PFSK-1 (cell line): ENCODE results near the gene C8G.

Experiments used
- POLR2AphosphoS5 ChIP-seq: IDR thresholded peaks from 2 replicates; pipeline ENCODE4 v1.6.1; 2012; ENCODE audit warnings: low read depth, mild to moderate bottlenecking, control low read depth, low read length, moderate library complexity
- SIN3A ChIP-seq: IDR thresholded peaks from 2 replicates; pipeline ENCODE4 v1.6.1; 2012; ENCODE audit warnings: mild to moderate bottlenecking, low read length, moderate library complexity, borderline replicate concordance; ENCODE audit not compliant: insufficient read depth
- TAF1 ChIP-seq: IDR thresholded peaks from 2 replicates; pipeline ENCODE4 v1.6.1; 2012; ENCODE audit warnings: low read length, control low read depth, borderline replicate concordance; ENCODE audit not compliant: insufficient read depth
- TF ChIP-seq, protein P1 (sequence below), 2 experiments: IDR thresholded peaks; 2 replicates each; pipeline versions ENCODE4 v1.6.1 to v1.8.0; 2011 to 2012; ENCODE audit warnings: low read depth in 2 of 2, low read length in 2 of 2, control low read depth in 1 of 2, inconsistent platforms in 1 of 2, mild to moderate bottlenecking in 1 of 2, moderate library complexity in 1 of 2; ENCODE audit not compliant: insufficient read depth in 1 of 2

DNA sequence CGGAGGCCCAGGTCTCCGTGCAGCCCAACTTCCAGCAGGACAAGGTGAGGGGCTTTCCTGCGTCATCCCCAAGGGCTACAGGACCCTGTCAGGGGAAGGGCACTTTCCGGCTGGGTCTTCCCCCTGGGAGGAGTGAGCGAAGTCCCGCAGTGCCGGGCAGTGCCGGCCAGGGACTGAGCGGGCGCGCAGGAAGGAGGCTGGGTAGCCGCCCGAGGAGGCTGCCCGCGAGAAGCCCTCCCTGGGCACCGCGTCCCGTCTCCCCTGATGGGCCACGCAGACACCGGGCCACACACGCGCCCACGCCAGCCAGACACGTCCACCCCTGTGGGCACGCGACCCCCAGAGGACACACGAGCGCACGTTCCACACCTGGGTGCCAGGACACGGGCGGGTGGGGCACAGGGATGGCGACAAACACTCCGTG is 32.6 kb downstream of the C8G start:
- no peak for TF ChIP-seq POLR2AphosphoS5
- TF ChIP-seq, protein P1, sequence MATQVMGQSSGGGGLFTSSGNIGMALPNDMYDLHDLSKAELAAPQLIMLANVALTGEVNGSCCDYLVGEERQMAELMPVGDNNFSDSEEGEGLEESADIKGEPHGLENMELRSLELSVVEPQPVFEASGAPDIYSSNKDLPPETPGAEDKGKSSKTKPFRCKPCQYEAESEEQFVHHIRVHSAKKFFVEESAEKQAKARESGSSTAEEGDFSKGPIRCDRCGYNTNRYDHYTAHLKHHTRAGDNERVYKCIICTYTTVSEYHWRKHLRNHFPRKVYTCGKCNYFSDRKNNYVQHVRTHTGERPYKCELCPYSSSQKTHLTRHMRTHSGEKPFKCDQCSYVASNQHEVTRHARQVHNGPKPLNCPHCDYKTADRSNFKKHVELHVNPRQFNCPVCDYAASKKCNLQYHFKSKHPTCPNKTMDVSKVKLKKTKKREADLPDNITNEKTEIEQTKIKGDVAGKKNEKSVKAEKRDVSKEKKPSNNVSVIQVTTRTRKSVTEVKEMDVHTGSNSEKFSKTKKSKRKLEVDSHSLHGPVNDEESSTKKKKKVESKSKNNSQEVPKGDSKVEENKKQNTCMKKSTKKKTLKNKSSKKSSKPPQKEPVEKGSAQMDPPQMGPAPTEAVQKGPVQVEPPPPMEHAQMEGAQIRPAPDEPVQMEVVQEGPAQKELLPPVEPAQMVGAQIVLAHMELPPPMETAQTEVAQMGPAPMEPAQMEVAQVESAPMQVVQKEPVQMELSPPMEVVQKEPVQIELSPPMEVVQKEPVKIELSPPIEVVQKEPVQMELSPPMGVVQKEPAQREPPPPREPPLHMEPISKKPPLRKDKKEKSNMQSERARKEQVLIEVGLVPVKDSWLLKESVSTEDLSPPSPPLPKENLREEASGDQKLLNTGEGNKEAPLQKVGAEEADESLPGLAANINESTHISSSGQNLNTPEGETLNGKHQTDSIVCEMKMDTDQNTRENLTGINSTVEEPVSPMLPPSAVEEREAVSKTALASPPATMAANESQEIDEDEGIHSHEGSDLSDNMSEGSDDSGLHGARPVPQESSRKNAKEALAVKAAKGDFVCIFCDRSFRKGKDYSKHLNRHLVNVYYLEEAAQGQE (IDR thresholded peaks at IDR 0.05; ENCODE audit: insufficient read depth in 1 of 2, low read depth in 2 of 2, low read length in 2 of 2), result no peak
- TF ChIP-seq TAF1, result no peak
- TF ChIP-seq SIN3A, result no peak
